HL-60 (cell line): ENCODE data around the gene NDC1.

Source experiments
- DNase-seq, 2 experiments: peaks; one replicate each; pipeline ENCODE4 v3.0.0-alpha.2; 2010 to 2020; ENCODE audit warnings: low read depth in 1 of 2, low spot score in 1 of 2
- H3K27ac ChIP-seq: fragments of 250-450 bp; sonication (Bioruptor Pico); replicated peaks from 2 replicates; pipeline ENCODE4 v1.5.1; 2020; ENCODE audit warnings: mild to moderate bottlenecking, moderate library complexity
- H3K27me3 ChIP-seq: fragments of 250-450 bp; sonication (Bioruptor Pico); 2 replicates; pipeline ENCODE4 v1.5.1; 2021; ENCODE audit warnings: mild to moderate bottlenecking, moderate library complexity; ENCODE audit not compliant: insufficient read depth, poor library complexity, severe bottlenecking
- H3K4me3 ChIP-seq: replicated peaks from 2 replicates; pipeline ENCODE4 v1.5.1; 2011; ENCODE audit warnings: mild to moderate bottlenecking, control low read depth, low read length; ENCODE audit not compliant: insufficient read depth
- CTCF ChIP-seq: IDR thresholded peaks from one replicate; pipeline ENCODE4 v1.5.1; 2011; ENCODE audit warnings: low read length, control low read depth, inconsistent platforms; ENCODE audit not compliant: insufficient read depth
- GABPA ChIP-seq: IDR thresholded peaks from 2 replicates; pipeline ENCODE4 v1.6.1; 2012; ENCODE audit warnings: low read depth
- POLR2AphosphoS5 ChIP-seq: IDR thresholded peaks from 2 replicates; pipeline ENCODE4 v1.6.1; 2012; ENCODE audit warnings: low read depth
- REST ChIP-seq: IDR thresholded peaks from 2 replicates; pipeline ENCODE4 v1.6.1; 2012; ENCODE audit warnings: low read depth; ENCODE audit not compliant: insufficient replicate concordance
- SPI1 ChIP-seq: IDR thresholded peaks from 2 replicates; pipeline ENCODE4 v1.6.1; 2012; ENCODE audit warnings: low read depth, mild to moderate bottlenecking, borderline replicate concordance

The NDC1 gene

GRCh38 chr1:53777272-53777671 lies 60.8 kb downstream of the NDC1 start:
- TF ChIP-seq CTCF, result no peak
- no peak for TF ChIP-seq REST
- TF ChIP-seq SPI1, result no peak
- no peak for TF ChIP-seq GABPA
- TF ChIP-seq POLR2AphosphoS5, result no peak
- H3K27ac ChIP-seq, result no peak overlapping the region
- no peak for DNase-seq
- H3K27me3 ChIP-seq, result no peaks in the 10 kb centered on the region
- no peak overlapping the region for H3K4me3 ChIP-seq

GRCh38 chr1:53771648-53772047 lies 66.4 kb downstream of the NDC1 start:
- no peak for TF ChIP-seq REST
- no peak for TF ChIP-seq GABPA
- no peak for TF ChIP-seq POLR2AphosphoS5
- Histone ChIP-seq H3K4me3 (no peak overlapping the region), H3K27me3 (no peaks in the 10 kb centered on the region), H3K27ac (no peak overlapping the region)
- no peak for DNase-seq

GRCh38 chr1:53769780-53770179 lies 68.3 kb downstream of the NDC1 start:
- no peak overlapping the region for H3K27ac ChIP-seq
- no peaks in the 10 kb centered on the region for H3K27me3 ChIP-seq
- no peak for TF ChIP-seq GABPA
- no peak for TF ChIP-seq SPI1
- TF ChIP-seq REST, result no peak
- no peak for TF ChIP-seq CTCF
- no peak for DNase-seq
- H3K4me3 ChIP-seq, result no peak overlapping the region

GRCh38 chr1:53769184-53769583 lies 68.9 kb downstream of the NDC1 start:
- Histone ChIP-seq H3K4me3 (no peak overlapping the region), H3K27me3 (no peaks in the 10 kb centered on the region), H3K27ac (no peak overlapping the region)
- TF ChIP-seq CTCF (no peak), REST (no peak), GABPA (no peak), POLR2AphosphoS5 (no peak), SPI1 (no peak)
- DNase-seq, result no peak
